GM06990 (cell line): ENCODE results near the gene BAG5.

ENCODE experiments used
- DNase-seq: peaks from one replicate; pipeline ENCODE4 v3.0.0-alpha.2; 2011; ENCODE audit not compliant: insufficient read length; ENCODE audit errors: extremely low read depth
- H3K27me3 ChIP-seq: replicated peaks from 2 replicates; pipeline ENCODE4 v1.6.0; 2011; ENCODE audit warnings: low read length; ENCODE audit not compliant: control insufficient read depth, insufficient read depth
- H3K36me3 ChIP-seq: 2 replicates; pipeline ENCODE4 v1.5.1; 2011; ENCODE audit warnings: low read length; ENCODE audit not compliant: control insufficient read depth, insufficient read depth
- H3K4me3 ChIP-seq: replicated peaks from 2 replicates; pipeline ENCODE4 v1.5.1; 2011; ENCODE audit warnings: low read depth, mild to moderate bottlenecking, control low read depth, low read length
- TF ChIP-seq, protein P1 (sequence below): IDR thresholded peaks from 2 replicates; pipeline ENCODE4 v1.5.1; 2011; ENCODE audit warnings: low read length, control low read depth, mild to moderate bottlenecking, inconsistent platforms; ENCODE audit not compliant: insufficient read depth, poor library complexity, severe bottlenecking

BAG5 gene

DNA sequence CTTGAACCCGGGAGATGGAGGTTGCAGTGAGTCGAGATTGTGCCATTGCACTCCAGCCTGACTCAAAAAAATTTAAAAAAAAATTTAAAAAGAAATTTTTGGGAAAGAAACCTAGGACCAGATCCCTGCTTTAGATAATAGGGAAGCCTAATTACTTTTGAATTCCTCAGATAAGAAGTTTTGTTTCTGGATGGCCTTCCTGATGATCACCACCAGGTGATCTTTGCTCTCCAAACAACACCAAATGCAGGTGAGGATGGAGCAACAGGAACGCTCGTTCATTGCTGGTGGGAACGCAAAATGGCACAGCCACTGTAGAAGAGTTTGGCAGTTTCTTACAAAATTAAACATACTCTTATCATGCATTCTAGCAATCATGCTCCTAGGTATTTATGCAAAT, 38.0 kb upstream of the BAG5 start:
- Histone ChIP-seq H3K27me3 (no peaks in the 10 kb centered on the region), H3K36me3 (no peaks in the 10 kb centered on the region; the same call in 1 of the 2 replicates), H3K4me3 (no peak overlapping the region)
- TF ChIP-seq, protein P1, sequence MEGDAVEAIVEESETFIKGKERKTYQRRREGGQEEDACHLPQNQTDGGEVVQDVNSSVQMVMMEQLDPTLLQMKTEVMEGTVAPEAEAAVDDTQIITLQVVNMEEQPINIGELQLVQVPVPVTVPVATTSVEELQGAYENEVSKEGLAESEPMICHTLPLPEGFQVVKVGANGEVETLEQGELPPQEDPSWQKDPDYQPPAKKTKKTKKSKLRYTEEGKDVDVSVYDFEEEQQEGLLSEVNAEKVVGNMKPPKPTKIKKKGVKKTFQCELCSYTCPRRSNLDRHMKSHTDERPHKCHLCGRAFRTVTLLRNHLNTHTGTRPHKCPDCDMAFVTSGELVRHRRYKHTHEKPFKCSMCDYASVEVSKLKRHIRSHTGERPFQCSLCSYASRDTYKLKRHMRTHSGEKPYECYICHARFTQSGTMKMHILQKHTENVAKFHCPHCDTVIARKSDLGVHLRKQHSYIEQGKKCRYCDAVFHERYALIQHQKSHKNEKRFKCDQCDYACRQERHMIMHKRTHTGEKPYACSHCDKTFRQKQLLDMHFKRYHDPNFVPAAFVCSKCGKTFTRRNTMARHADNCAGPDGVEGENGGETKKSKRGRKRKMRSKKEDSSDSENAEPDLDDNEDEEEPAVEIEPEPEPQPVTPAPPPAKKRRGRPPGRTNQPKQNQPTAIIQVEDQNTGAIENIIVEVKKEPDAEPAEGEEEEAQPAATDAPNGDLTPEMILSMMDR = no peak
- DNase-seq = no peak

DNA sequence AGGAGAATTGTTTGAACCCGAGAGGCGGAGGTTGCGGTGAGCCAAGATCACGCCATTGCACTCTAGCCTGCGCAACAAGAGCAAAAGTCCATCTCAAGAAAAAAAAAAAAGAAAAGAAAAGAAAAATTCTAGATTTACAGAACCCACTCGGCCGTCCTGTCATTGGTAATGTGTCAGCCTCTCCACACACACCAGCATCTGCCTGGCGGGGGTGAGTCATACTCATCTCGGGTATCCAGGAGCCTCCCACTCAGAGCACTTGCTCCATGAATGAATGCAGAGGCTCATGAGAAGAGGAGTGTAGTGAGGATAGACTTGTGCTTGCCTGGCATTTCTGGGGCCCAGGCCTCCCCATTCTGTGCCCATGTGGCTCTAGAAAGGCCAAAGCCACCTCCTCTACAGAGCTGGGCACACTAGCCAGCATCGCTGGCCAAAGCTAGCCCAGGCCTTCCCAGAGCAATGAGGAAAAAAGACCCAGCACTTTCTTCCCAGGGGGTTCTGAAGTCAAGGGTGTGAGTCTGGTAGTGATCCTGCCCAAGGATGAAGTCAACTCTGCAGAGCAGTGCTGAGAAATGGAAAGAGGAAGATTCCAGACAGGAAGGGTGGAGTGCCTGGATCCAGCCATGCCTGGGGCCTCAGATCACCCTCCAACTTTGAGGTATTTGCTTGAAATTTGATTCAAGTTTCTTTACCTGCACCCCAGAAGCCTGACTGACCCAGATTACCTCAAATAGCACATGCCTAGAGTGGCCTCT, 35.3 kb upstream of the BAG5 start:
- Histone ChIP-seq H3K36me3 (no peaks in the 10 kb centered on the region; the same call in 1 of the 2 replicates), H3K27me3 (no peaks in the 10 kb centered on the region), H3K4me3 (no peak overlapping the region)
- no peak for DNase-seq
- TF ChIP-seq, protein P1 = no peak

GRCh38 chr14:103594265-103594664, 31.8 kb upstream of the BAG5 start:
- TF ChIP-seq, protein P1 = no peak
- DNase-seq = no peak
- H3K4me3 ChIP-seq = no peak overlapping the region
- peaks cover 1% of the 10 kb centered on the region for H3K36me3 ChIP-seq
- H3K27me3 ChIP-seq = no peaks in the 10 kb centered on the region

- DNase-seq = peak; percentile 39
- Histone ChIP-seq H3K36me3 (peaks cover 1% of the 10 kb centered on the region), H3K4me3 (0 out of 2 replicates have a peak overlapping the region, but pooled peaks have one; percentile 6), H3K27me3 (no peaks in the 10 kb centered on the region)
- TF ChIP-seq, protein P1 = no peak
Observed at GRCh38 chr14:103593577-103593976, 31.1 kb upstream of the BAG5 start.

- DNase-seq = no peak
- Histone ChIP-seq H3K36me3 (no peaks in the 10 kb centered on the region; the same call in none of the 2 replicates), H3K27me3 (no peaks in the 10 kb centered on the region), H3K4me3 (no peak overlapping the region)
- TF ChIP-seq, protein P1 = no peak
Observed at GRCh38 chr14:103584326-103584915, 22.0 kb upstream of the BAG5 start.
